GM12892 (cell line): Measurements from ENCODE around the gene RAB7B.

Experiments used
- POLR2A ChIP-seq: IDR thresholded peaks from 2 replicates; pipeline ENCODE4 v1.6.1; 2011; ENCODE audit warnings: low read depth, low read length, control low read depth
- POLR2AphosphoS5 ChIP-seq: IDR thresholded peaks from 2 replicates; pipeline ENCODE4 v1.6.1; 2011; ENCODE audit warnings: low read depth, low read length, control low read depth
- TAF1 ChIP-seq: IDR thresholded peaks from 2 replicates; pipeline ENCODE4 v1.6.1; 2011; ENCODE audit warnings: low read depth, mild to moderate bottlenecking, control low read depth, low read length, borderline replicate concordance

- no peak for TF ChIP-seq TAF1
- no peak for TF ChIP-seq POLR2A
- TF ChIP-seq POLR2AphosphoS5 = no peak
These were observed 73.5 kb downstream of the RAB7B start for GRCh38 chr1:205929496-205930194.
